HG02981 (cell line): ENCODE data around the gene MLLT1.

ENCODE experiments used
- ATAC-seq: cut with Tn5 transposase; IDR thresholded peaks from one replicate; pipeline ENCODE4 v1.9.1; 2021; ENCODE audit warnings: mild to moderate bottlenecking, moderate library complexity; ENCODE audit not compliant: unreplicated experiment

MLLT1 gene

DNA sequence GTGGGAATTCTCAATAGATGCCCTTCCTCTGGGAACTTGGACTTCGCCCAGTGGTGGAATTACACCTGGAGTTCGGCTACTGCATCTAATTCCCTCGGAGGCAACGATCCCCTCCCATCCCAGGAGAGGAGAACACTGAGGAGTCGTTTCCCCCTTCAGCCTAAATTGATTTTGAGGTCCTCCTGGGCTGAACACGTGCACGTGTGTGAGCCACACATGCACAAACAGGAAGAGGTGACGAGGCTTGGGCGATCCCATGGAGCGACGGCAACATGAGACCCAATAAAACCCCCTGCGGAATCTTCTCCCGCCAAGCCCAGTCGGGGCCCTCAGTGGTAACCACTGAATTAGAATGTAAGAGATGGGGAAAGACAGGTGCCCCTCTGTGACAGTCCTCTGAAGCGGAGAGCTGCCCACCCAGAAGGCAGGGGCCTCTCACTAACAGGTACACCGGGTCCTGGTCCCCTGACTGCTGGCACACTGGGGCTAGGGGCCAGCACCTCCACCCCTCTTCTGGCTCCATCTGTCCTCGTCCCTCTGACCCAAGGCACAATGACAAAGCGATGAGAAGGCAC lies 4.5 kb downstream of the MLLT1 start:
- ATAC-seq = no peak

- ATAC-seq = no peak
Observed at GRCh38 chr19:6274756-6275155, 5.0 kb downstream of the MLLT1 start.

- ATAC-seq = no peak
Observed at GRCh38 chr19:6273701-6274601, 5.8 kb downstream of the MLLT1 start.

- no peak for ATAC-seq
Observed at GRCh38 chr19:6272913-6273600, 6.7 kb downstream of the MLLT1 start.

- ATAC-seq = no peak
Observed at GRCh38 chr19:6272411-6272791, 7.4 kb downstream of the MLLT1 start.

DNA sequence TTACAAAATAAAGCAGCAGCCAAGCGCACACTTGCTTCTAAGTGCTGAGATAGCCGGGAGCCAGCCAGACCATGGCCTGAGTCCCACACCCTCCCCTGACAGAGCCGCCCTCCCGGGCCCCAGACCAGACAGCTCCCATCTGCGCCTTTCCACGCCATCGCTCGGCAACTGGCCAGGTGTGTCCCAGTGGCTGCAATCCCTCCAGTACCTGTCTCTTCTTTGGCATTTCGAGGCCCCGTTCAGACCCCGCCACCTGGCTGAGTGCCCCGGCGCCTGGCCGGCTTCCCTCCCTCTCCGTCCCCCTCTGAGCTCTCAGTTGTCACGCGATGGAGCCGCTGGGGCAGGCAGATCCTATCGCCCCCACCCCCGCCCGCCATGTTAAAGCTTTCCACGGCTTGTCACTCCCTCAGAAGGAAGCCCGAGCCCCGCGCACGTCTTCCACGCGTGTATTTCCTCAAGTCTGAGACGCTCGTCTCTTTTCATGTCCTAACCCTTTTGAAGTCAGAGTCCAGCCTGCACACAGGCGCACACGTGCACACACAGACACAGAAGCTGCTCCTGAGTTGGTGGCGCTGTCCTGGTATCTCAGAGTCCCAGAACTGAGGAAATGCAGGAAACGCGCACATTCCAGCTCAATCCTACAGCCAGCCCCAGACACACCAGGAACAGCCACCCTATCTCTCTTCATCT lies 7.9 kb downstream of the MLLT1 start:
- ATAC-seq = no peak

DNA sequence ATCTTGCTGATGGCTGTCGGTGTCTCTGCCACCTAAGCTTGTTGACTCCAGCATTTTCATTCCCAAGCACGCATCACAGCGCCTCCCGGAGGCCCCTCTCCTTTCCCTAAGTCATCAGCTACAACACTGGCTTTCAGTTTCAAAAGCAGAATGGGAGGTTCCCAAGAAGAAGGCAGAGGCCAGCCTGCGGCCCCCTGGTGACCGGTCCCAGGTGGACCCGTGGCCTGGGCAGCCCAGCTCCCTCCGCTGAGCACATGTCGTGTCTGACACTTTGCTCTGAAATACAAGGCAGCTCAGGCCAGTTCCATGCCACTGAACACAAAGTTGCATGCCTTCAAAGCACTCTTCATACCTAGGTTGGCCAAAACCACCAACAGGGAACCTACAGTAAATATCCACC lies 8.5 kb downstream of the MLLT1 start:
- no peak for ATAC-seq

GRCh38 chr19:6270822-6271221 lies 9.0 kb downstream of the MLLT1 start:
- no peak for ATAC-seq

DNA sequence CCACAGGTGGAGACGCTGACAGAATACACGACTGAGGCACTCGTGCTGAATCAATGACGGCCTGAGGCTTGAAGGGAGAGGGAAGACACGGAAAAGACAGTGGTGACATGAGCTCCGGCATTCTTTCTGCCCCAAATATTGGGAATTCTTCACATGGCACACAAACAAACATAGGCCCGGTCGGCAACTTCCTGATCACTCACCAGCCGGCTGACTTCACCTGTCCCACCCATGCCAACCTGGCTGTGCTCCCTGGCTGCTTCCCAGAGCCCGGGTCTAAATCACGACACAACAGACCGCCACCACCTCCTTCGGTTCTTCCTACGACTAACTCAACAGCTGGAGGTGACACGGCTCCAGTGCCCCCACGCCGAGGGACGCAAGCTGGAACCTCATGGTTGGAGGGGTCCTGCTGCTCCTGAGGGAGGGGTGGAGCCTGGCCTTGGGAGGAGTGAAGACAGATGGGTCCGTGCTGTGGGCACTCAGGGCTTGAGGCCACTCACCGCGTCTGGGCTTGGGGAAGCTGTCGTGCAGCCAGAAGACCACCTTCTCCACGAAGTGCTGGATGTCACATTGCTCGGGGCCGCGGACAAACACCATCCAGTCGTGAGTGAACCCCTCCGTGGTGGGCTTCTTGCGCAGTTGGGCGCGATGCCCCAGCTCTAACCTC lies 9.6 kb downstream of the MLLT1 start:
- no peak for ATAC-seq

GRCh38 chr19:6269101-6269886 lies 10.5 kb downstream of the MLLT1 start:
- no peak for ATAC-seq

DNA sequence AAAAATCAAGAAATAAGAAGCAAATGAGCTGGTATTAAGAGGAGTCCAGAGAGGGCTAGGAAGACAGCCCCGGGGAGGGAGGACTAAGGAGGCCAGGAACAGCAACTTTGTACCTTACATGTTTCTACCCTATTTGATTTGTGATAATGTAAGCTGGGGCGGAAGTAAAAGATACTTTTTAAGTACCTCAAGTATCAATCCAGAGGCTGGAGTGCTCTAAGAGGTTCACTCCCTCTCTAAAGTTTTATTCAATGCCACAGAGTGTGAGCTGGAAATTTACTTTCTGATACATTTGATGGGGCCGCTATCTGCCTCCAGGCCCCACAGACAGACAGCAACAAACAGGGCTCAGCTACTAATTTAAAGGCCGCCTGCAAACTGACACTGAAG lies 11.4 kb downstream of the MLLT1 start:
- no peak for ATAC-seq

GRCh38 chr19:6267552-6268381 lies 12.0 kb downstream of the MLLT1 start:
- no peak for ATAC-seq

GRCh38 chr19:6264803-6265202 lies 15.0 kb downstream of the MLLT1 start:
- ATAC-seq = no peak

DNA sequence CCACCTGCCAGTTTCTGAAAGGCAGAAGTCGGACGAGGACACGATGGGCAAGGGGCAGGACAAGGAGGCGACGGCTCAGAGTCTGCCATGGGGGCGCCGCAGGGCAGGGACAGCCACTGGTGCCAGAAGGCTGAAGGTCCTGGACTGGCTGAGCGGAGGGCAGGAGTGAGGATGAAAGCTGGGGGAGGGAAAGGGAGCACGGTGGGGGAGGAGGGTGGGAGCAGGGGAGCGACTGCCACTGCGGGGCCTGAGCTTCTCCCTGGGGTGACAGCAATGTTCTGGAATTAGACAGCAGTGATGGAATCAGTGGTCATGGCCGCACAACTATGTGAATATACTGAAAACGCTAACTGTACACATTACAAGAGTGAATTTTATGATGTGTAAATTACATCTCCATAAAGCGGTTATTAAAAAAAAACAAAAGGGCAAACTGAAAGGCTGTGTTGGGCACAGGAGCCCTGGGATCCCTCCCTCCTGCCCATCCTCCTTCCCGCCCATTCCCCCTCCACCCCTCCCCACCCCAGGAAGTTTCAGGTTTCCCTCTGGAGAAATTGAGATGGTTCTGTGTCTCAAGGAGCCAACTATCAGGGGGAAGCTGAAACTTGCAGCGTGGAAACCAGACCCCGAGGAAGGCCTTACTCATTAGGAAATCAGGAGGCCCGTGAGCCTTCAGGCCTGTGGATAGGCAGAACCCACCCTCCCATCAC lies 15.9 kb downstream of the MLLT1 start:
- ATAC-seq = no peak

DNA sequence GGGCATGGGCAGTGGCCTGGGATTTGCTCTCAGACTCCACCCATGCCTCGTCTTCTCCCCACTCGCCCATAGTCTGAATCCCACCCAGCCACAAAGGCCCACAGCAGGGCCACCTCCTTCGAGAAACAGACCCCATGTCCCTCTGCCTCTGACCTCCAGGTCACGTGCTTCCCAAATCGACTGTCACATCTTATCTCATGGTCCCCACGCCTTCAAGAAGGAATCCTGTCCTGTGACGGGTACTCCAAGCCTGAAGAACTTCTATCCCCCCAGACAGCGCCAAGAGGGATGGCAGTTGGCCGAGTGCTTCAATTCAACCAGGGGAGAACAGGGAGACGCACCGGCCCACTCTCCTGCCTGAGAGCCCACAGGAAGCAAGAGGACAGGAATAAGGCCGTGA lies 16.5 kb downstream of the MLLT1 start:
- ATAC-seq = no peak

GRCh38 chr19:6262519-6262918 lies 17.3 kb downstream of the MLLT1 start:
- ATAC-seq = no peak

GRCh38 chr19:6261883-6262282 lies 17.9 kb downstream of the MLLT1 start:
- no peak for ATAC-seq

DNA sequence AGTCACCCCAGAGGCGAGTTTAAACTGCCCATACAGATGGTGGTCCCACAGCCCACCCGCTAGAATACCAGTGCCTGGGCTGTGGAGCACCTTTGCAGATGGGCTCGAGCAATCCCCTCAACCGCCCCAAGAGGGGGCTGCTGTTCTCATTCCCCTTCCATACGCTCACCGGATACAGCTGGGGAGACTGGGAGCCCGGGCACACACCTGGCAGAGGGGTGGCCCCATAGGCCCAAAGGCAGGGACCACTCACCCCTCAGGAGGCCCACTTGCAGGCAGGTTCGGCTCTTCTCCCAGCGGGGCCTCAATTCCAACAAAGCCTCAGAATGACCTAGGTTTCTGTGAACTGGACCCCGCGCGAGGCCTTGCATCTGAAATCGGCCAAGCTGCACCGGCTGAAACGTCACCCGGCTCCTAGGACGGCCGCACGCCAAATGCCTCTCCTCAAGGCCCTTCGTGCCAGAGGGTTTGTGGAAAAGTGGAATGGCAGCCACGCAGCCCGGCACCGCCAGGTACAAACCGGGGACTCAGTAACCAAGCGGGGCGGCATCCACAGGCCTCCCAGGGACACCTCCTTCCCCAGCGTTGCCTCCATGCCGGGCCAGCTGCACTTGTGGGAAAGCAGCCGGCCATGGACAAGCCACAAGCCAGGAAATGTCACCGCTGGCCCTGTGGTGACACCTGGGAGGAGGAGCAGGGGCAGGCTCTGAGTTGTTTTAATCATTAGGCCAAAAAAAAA lies 18.7 kb downstream of the MLLT1 start:
- no peak for ATAC-seq
